ENCODE data around the gene KCNAB1.

The KCNAB1 gene

DNA sequence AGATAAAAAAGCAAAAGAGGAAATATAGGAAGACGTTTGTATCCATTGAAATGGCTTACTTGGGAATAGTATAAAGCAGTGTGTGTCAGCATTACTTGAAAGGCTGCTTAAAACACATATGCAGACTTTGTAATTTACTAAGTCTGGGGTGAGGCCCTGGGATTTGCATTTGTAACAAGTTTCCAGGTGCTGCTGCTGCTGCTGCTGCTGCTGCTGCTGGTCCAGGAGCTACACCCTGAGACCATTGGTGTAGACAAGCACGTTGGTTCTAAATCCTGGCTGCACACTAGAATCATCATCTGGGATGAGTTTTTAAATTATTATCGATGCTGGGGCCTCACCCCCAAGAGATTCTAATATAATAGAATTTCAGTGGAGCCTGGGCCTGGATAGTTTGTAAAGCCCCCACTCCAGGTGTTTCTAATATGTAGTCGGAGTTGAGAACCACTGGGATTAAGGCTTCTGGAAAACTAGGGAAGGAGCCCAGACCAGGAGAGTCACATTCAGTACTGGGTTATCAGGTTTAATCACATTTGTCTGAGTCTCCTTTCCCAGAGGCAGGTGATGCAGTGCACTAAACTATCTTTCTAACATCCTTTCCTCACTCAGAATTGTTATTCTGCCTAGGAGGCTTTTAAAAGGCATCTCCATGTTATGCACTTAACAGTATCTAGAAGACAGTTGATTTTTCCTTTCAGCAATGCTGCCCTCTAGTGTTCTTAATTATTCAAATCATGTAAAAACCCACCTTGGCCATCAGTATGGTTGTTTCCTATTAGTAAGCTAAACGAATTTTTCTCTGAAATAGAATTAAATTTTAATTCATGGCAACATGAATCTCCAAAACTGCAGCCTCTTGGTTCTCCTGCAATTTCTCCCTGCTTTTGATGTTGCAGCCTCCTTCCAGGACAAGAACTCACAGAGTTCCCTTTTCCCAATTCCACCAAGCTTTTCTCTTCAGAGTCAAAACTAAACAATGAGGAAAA lies 389.1 kb downstream of the KCNAB1 start:
- Histone ChIP-seq H3K4me3 (ENCODE audit: low read length) (no peak overlapping the region), H3K27me3 (ENCODE audit: insufficient read depth, low read length) (no peaks in the 10 kb centered on the region), H3K9me3 (ENCODE audit: insufficient read depth, low read depth, low read length) (no peaks in the 10 kb centered on the region), H3K4me1 (ENCODE audit: insufficient read depth, low read length) (peaks cover 2% of the 10 kb centered on the region; the same call in 1 of the 2 replicates), H3K9ac (ENCODE audit: low read depth, low read length) (no peak overlapping the region), H3K36me3 (ENCODE audit: insufficient read depth, low read length) (no peaks in the 10 kb centered on the region), H3K27ac (ENCODE audit: low read depth, low read length) (no peak overlapping the region)
- 61% methylated on average over 4 of the region's 5 CpGs for WGBS

DNA sequence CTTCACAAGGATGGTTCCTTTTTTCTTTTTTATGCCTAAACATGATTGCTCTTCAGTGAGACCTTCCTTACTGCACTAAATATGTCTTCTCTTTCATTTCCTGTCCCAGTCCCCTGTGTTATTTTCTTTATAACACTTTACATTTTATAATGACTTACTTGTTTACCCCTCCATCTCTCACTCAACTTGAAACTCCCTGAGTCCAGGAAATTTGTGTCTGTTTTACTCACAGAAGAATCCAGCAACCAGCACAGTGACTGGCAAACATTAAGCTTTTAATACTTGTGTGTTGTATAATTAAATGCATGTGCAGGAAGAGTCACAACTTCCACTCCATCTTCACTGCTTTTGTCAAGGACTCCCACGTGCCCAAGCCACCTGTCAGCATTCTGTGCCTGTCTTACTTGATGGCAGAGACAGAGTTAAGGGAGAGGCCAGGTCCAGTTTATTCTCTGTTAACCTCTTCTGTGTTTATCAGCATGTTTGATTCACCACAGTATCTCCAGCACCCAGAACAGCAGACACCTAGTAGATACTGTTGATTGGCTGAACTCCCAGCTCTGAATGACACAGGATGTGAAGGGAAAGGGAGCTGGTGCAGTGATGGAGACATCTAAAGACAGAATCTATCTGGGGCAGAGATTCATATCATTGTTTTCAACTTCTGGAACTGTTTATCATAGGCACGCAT lies 391.8 kb downstream of the KCNAB1 start:
- H3K4me1 ChIP-seq (ENCODE audit: insufficient read depth, low read length): peaks cover 11% of the 10 kb centered on the region; the same call in 1 of the 2 replicates
- no peak overlapping the region for H3K9ac ChIP-seq (ENCODE audit: low read depth, low read length)
- no peak overlapping the region for H3K4me3 ChIP-seq (ENCODE audit: low read length)
- no peaks in the 10 kb centered on the region for H3K9me3 ChIP-seq (ENCODE audit: insufficient read depth, low read depth, low read length)
- H3K36me3 ChIP-seq (ENCODE audit: insufficient read depth, low read length): no peaks in the 10 kb centered on the region
- no peaks in the 10 kb centered on the region for H3K27me3 ChIP-seq (ENCODE audit: insufficient read depth, low read length)
- 79% methylated on average over 1 of the region's 2 CpGs for WGBS
- no peak overlapping the region for H3K27ac ChIP-seq (ENCODE audit: low read depth, low read length)

DNA sequence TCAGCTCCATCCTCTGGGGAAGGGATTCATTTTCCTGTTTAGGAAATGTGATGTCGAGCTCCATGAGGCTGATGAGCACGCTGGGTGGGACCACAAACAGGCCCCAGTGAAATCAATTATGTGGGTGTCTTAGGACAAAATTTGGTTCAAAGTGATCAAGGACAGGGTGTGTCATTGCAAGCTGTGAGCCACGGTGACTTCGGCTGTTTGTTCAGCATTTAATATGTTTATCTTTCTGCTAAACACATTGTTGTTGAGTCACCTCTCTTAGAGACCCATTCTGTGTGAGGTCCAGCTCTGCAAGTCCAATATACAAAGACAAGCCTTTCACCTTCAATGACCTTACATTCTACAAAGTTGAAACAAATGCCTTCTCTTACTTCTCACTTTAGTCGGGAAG lies 393.2 kb downstream of the KCNAB1 start:
- Histone ChIP-seq H3K4me3 (ENCODE audit: low read length) (no peak overlapping the region), H3K9me3 (ENCODE audit: insufficient read depth, low read depth, low read length) (no peaks in the 10 kb centered on the region), H3K27me3 (ENCODE audit: insufficient read depth, low read length) (no peaks in the 10 kb centered on the region), H3K36me3 (ENCODE audit: insufficient read depth, low read length) (no peaks in the 10 kb centered on the region), H3K4me1 (ENCODE audit: insufficient read depth, low read length) (peaks cover 11% of the 10 kb centered on the region; the same call in 1 of the 2 replicates), H3K27ac (ENCODE audit: low read depth, low read length) (no peak overlapping the region), H3K9ac (ENCODE audit: low read depth, low read length) (no peak overlapping the region)
- WGBS: 85% methylated on average over 4 of the region's 5 CpGs

DNA sequence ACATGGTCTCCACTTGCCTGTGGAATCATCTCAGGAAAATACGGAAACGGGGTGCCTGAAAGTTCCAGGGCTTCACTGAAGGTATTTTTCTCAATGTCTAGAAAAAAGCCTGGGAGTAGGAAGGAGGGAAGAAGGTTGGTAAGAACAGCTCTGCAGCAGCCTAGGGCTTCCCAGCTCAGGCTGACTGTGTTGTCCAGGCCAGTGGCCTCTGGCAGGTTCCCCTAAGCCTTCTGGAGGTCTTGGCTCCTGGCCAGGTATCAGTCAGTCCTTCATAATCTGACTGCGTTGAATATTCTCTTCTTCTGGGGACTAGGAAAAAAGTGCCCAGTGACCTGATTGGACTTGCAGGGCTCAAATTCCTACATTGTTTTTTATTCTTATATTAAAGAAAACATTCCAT lies 395.9 kb downstream of the KCNAB1 start:
- Histone ChIP-seq H3K9me3 (ENCODE audit: insufficient read depth, low read depth, low read length) (no peaks in the 10 kb centered on the region), H3K9ac (ENCODE audit: low read depth, low read length) (no peak overlapping the region), H3K27me3 (ENCODE audit: insufficient read depth, low read length) (no peaks in the 10 kb centered on the region), H3K36me3 (ENCODE audit: insufficient read depth, low read length) (no peaks in the 10 kb centered on the region), H3K27ac (ENCODE audit: low read depth, low read length) (no peak overlapping the region), H3K4me3 (ENCODE audit: low read length) (no peak overlapping the region), H3K4me1 (ENCODE audit: insufficient read depth, low read length) (peaks cover 11% of the 10 kb centered on the region; the same call in 1 of the 2 replicates)
- WGBS: 89% methylated on average over 3 of the region's 3 CpGs

DNA sequence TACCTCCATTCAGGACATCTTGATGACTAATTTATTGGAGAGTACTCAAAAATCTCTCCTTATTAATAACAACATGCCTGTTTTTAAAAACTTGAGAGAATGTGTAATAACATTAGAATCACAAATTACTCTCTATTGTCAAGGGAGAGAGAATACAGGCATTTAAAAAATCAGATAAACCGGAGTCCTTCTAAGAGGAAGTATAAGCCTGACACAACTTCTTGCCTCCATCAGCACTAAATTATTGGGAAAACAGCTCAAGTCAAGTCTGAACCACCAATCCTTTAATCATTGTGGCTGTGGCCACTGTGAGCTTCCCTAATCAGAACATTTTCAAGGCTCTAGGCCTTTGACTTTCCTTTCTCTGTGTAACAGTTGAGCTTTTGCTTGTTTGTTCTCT lies 396.6 kb downstream of the KCNAB1 start:
- 100% methylated on average over 1 of the region's 1 CpG for WGBS
- no peak overlapping the region for H3K4me3 ChIP-seq (ENCODE audit: low read length)

DNA sequence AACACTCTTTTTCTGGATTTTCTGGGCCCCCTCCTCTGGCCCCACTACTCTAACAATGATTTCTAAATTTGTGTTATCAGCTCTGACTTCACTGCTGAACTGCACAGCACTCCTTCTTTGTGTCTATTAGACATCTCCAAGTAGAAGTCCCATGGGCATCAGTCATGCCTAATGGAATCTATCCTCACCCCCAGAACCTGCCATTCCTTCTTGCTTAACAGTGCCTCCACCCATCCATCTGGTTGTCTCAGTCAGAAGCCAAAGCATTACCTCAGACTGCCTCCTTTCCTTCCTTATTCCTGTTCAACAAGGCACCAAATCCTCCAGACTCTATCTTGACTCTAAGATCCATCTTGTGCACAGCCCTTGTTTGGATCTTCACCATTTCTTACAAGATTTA lies 398.3 kb downstream of the KCNAB1 start:
- H3K27me3 ChIP-seq (ENCODE audit: insufficient read depth, low read length): no peaks in the 10 kb centered on the region
- no peaks in the 10 kb centered on the region for H3K36me3 ChIP-seq (ENCODE audit: insufficient read depth, low read length)
- H3K9me3 ChIP-seq (ENCODE audit: insufficient read depth, low read depth, low read length): no peaks in the 10 kb centered on the region
- no peak overlapping the region for H3K27ac ChIP-seq (ENCODE audit: low read depth, low read length)
- no peak overlapping the region for H3K9ac ChIP-seq (ENCODE audit: low read depth, low read length)
- no peak overlapping the region for H3K4me3 ChIP-seq (ENCODE audit: low read length)
- peaks cover 11% of the 10 kb centered on the region; the same call in 1 of the 2 replicates for H3K4me1 ChIP-seq (ENCODE audit: insufficient read depth, low read length)

More for the DNA sequence above, 396.6 kb downstream of the KCNAB1 start:
- Histone ChIP-seq H3K36me3 (ENCODE audit: insufficient read depth, low read length) (no peaks in the 10 kb centered on the region), H3K9me3 (ENCODE audit: insufficient read depth, low read depth, low read length) (no peaks in the 10 kb centered on the region), H3K4me1 (ENCODE audit: insufficient read depth, low read length) (peaks cover 11% of the 10 kb centered on the region; the same call in 1 of the 2 replicates), H3K27ac (ENCODE audit: low read depth, low read length) (no peak overlapping the region), H3K27me3 (ENCODE audit: insufficient read depth, low read length) (no peaks in the 10 kb centered on the region), H3K9ac (ENCODE audit: low read depth, low read length) (no peak overlapping the region)

DNA sequence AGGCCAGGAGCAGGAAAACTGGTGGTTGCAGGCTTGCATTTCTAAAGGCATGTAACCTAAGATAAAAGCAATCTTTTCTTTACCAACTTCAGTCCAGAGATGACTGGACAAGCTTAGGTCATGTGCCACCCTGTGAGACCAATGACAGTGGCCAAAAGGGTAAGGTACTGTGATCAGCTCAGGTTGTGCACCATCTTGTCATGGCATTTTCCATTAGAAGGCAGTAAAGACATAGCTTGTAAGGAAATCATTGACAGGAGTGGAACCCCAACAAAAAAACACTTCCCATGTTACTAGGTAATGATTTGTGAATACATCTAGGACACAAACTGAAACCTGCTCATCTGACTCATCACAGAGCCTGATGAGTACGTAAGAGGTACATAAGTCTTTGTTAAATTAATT lies 399.4 kb downstream of the KCNAB1 start:
- H3K27me3 ChIP-seq (ENCODE audit: insufficient read depth, low read length): no peaks in the 10 kb centered on the region
- 86% methylated on average over 1 of the region's 1 CpG for WGBS
- no peaks in the 10 kb centered on the region for H3K9me3 ChIP-seq (ENCODE audit: insufficient read depth, low read depth, low read length)
- no peak overlapping the region for H3K4me3 ChIP-seq (ENCODE audit: low read length)
- no peaks in the 10 kb centered on the region for H3K36me3 ChIP-seq (ENCODE audit: insufficient read depth, low read length)
- no peak overlapping the region for H3K27ac ChIP-seq (ENCODE audit: low read depth, low read length)
- H3K9ac ChIP-seq (ENCODE audit: low read depth, low read length): no peak overlapping the region
- H3K4me1 ChIP-seq (ENCODE audit: insufficient read depth, low read length): peaks cover 6% of the 10 kb centered on the region; the same call in 1 of the 2 replicates

DNA sequence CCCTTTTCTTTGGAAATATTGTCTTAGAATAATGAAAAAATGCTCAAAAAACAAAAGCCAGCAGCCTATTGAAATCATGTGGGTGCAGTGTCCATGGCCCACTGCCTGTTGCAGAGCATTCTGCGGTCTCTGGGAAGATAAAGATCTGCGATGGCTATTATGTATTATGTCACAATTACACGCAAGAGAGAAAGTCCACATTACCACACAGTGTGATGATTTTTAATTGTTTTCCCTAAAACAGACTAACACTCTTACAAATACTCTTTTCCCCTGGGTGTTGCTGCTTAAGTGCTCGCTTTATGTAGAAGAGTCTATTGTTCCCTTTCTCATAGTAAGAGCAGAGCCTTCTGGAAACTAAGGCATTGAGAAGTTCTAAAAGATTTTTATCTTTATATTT lies 402.3 kb downstream of the KCNAB1 start:
- H3K4me1 ChIP-seq (ENCODE audit: insufficient read depth, low read length): no peaks in the 10 kb centered on the region; the same call in 1 of the 2 replicates
- no peak overlapping the region for H3K9ac ChIP-seq (ENCODE audit: low read depth, low read length)
- H3K27me3 ChIP-seq (ENCODE audit: insufficient read depth, low read length): no peaks in the 10 kb centered on the region
- WGBS: 100% methylated on average over 2 of the region's 4 CpGs
- H3K36me3 ChIP-seq (ENCODE audit: insufficient read depth, low read length): no peaks in the 10 kb centered on the region
- H3K9me3 ChIP-seq (ENCODE audit: insufficient read depth, low read depth, low read length): no peaks in the 10 kb centered on the region
- no peak overlapping the region for H3K27ac ChIP-seq (ENCODE audit: low read depth, low read length)
- no peak overlapping the region for H3K4me3 ChIP-seq (ENCODE audit: low read length)

DNA sequence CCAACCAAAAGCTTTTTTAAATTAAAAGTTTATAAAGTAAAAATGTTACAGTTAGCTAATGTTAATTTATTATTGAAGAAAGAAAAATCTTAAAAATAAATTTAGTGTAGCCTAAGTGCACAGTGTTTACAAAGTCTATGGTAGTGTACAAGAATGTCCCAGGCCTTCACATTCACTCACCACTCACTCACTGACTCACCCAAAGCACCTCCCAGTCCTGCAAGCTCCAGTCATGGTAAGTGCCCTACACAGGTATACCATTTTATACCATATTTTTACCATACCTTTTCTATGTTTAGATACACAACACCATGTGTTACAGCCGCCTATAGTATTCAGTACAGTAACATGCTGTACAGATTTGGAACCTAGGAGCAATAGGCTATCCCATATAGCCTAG lies 405.4 kb downstream of the KCNAB1 start:
- Histone ChIP-seq H3K4me1 (ENCODE audit: insufficient read depth, low read length) (no peaks in the 10 kb centered on the region; the same call in 1 of the 2 replicates), H3K9me3 (ENCODE audit: insufficient read depth, low read depth, low read length) (no peaks in the 10 kb centered on the region), H3K4me3 (ENCODE audit: low read length) (no peak overlapping the region), H3K9ac (ENCODE audit: low read depth, low read length) (no peak overlapping the region), H3K27ac (ENCODE audit: low read depth, low read length) (no peak overlapping the region), H3K27me3 (ENCODE audit: insufficient read depth, low read length) (no peaks in the 10 kb centered on the region), H3K36me3 (ENCODE audit: insufficient read depth, low read length) (no peaks in the 10 kb centered on the region)
- 93% methylated on average over 1 of the region's 1 CpG for WGBS

DNA sequence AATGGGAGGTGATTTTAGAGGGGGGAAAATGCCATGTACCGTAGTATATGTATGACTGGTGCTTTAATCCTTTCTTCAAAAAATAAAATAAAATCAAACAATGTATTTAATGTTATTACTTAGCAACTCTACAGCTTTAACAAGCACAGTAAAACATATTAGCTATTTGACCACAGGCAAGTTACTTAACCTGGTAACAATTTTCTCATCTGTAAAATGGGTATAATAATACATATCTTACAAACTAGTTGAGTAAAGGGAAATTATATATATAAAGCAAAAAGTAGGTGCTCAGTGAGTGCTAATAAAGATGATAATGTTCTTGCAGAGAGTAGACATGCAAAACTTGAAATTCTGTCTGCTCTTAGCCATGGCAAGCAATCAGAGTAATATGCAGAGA lies 406.7 kb downstream of the KCNAB1 start:
- no CpG with 5 or more reads among the region's 1 CpG for WGBS
- H3K36me3 ChIP-seq (ENCODE audit: insufficient read depth, low read length): no peaks in the 10 kb centered on the region
- no peak overlapping the region for H3K4me3 ChIP-seq (ENCODE audit: low read length)
- no peaks in the 10 kb centered on the region for H3K9me3 ChIP-seq (ENCODE audit: insufficient read depth, low read depth, low read length)
- H3K27ac ChIP-seq (ENCODE audit: low read depth, low read length): no peak overlapping the region
- H3K4me1 ChIP-seq (ENCODE audit: insufficient read depth, low read length): no peaks in the 10 kb centered on the region; the same call in 1 of the 2 replicates
- H3K9ac ChIP-seq (ENCODE audit: low read depth, low read length): no peak overlapping the region
- no peaks in the 10 kb centered on the region for H3K27me3 ChIP-seq (ENCODE audit: insufficient read depth, low read length)

DNA sequence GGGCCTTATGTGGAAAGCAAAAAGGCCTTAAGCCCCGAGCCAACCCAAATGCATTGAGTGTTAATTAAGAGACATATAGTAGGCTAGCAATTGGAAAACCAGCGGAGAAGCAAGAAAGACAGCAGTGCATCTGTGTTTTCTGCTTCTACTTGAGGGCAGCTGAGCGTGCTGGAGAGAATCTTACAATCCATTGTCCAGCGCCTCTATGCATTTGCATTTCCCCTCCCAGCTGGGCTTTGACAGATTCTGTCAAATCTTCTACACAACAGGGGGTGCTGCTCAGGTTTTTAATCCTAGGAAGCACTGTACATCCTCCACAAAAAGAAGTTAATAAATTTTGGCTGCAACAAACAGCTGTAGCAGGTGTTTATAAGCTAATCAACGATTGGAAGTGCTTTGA lies 410.6 kb downstream of the KCNAB1 start:
- Histone ChIP-seq H3K4me3 (ENCODE audit: low read length) (no peak overlapping the region), H3K27ac (ENCODE audit: low read depth, low read length) (no peak overlapping the region), H3K4me1 (ENCODE audit: insufficient read depth, low read length) (peaks cover 14% of the 10 kb centered on the region), H3K36me3 (ENCODE audit: insufficient read depth, low read length) (no peaks in the 10 kb centered on the region), H3K9ac (ENCODE audit: low read depth, low read length) (no peak overlapping the region), H3K9me3 (ENCODE audit: insufficient read depth, low read depth, low read length) (no peaks in the 10 kb centered on the region), H3K27me3 (ENCODE audit: insufficient read depth, low read length) (no peaks in the 10 kb centered on the region)
- 87% methylated on average over 5 of the region's 5 CpGs for whole genome bisulfite sequencing
